GM18870 (cell line): Measurements from ENCODE around the gene SFSWAP.
"Not testable (repeated sequence)": the region's sequence is repeated elsewhere in the genome, so short reads cannot be mapped to it uniquely, and the experiment has no call there.

ENCODE experiments used
- ATAC-seq: cut with Tn5 transposase; IDR thresholded peaks from one replicate; pipeline ENCODE4 v1.9.1; 2021; ENCODE audit warnings: moderate library complexity; ENCODE audit not compliant: unreplicated experiment

Gene SFSWAP

GRCh38 chr12:131806674-131807073 lies 95.8 kb downstream of the SFSWAP start:
- ATAC-seq = no peak

DNA sequence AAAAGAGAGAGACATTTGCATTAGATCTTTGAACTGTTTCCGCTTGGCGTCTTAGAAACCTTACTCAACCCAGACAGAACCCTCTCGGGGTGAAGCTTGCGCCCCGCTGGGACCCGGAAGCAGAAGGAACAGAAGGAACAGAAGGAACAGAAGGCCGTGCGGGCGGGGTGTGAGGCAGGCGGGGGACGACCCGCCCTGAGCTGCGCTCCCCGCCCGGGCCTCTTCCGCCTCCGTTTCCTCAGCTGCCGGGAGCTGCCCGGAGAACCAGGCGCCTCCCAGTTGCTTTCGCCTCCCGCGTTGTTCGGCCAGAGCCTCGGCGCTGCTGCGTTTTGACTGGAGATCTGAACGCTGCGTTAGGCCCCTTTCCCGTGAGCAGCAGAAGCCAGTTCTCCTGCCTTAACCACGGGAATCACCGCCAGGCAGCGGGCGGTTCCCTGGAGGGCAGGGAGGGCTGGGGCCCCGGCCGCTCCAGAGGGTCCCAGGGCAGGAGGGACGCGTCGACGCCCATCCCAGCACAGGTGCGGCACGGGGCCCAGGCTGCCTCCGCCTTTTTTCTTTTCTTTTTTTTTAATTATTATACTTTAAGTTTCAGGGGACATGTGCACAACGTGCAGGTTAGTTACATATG lies 98.0 kb downstream of the SFSWAP start:
- ATAC-seq = no peak

DNA sequence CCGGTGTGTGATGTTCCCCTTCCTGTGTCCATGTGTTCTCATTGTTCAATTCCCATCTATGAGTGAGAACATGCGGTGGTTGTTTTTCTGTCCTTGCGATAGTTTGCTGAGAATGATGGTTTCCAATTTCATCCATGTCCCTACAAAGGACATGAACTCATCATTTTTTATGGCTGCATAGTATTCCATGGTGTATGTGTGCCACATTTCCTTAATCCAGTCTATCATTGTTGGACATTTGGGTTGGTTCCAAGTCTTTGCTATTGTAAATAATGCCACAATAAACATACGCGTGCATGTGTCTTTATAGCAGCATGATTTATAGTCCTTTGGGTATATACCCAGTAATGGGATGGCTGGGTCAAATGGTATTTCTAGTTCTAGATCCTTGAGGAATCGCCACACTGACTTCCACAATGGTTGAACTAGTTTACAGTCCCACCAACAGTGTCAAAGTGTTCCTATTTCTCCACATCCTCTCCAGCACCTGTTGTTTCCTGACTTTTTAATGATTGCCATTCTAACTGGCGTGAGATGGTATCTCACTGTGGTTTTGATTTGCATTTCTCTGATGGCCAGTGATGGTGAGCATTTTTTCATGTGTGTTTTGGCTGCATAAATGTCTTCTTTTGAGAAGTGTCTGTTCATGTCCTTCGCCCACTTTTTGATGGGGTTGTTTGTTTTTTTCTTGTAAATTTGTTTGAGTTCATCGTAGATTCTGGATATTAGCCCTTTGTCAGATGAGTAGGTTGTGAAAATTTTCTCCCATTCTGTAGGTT lies 98.8 kb downstream of the SFSWAP start:
- not testable (repeated sequence) for ATAC-seq

- no peak for ATAC-seq
Measured at GRCh38 chr12:131810726-131811125, 99.8 kb downstream of the SFSWAP start.

GRCh38 chr12:131815131-131815530 lies 104.2 kb downstream of the SFSWAP start:
- ATAC-seq = no peak

DNA sequence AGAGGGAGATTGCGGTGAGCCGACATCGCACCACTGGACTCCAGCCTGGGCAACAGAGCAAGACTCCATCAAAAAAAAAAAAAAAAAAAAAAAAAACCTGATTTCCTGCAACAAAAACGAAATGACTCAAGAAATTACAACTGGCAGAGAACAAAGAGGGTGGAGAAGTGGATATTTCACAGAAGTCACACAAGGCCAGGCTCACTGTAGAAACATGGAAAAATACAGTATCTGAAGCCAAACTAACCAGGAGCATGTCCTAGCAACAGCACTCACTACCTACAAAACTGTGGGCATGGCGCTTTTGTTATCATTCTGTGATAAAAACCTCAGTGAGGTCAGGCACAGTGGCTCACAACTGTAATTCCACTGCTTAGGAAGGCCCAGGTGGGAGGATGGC lies 105.6 kb downstream of the SFSWAP start:
- ATAC-seq = no peak

GRCh38 chr12:131817241-131817640 lies 106.4 kb downstream of the SFSWAP start:
- no peak for ATAC-seq

DNA sequence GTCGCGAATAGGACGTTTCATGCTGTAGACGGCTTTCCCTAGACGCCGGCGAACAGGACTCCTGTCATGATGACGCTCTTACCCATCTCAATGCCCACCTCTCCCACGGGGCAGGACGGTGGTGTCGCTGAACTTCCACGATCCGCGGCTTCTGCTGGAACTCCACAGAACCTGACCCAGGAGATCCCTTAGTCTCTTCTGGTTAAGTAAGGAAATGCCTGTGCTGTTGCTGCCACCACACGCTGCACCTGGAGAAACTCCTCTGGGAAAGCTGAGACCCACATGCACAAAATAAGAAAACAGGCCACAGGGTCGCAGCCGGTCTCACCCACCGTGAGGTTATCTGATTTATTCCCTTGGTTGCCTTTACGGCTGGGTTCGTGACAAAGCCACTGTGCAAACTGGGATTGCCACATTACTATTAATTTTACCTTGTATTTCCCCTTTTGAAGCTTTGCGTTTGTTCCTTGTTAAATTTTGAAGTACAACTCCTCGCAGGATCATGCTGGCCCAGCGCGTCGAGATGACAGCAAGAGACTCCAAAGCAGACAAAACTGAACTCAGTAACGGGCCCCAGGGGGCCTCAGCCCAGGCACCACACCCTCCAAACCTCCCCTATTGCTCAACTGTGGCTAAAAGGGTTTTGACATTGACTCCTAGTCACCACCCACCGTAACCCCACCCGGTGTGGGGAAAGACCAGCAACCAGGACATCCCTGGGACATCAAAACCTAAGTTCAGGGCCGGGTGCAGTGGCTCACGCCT lies 108.1 kb downstream of the SFSWAP start:
- ATAC-seq = no peak

- ATAC-seq = no peak
Measured at GRCh38 chr12:131824450-131824849, 113.6 kb downstream of the SFSWAP start.

DNA sequence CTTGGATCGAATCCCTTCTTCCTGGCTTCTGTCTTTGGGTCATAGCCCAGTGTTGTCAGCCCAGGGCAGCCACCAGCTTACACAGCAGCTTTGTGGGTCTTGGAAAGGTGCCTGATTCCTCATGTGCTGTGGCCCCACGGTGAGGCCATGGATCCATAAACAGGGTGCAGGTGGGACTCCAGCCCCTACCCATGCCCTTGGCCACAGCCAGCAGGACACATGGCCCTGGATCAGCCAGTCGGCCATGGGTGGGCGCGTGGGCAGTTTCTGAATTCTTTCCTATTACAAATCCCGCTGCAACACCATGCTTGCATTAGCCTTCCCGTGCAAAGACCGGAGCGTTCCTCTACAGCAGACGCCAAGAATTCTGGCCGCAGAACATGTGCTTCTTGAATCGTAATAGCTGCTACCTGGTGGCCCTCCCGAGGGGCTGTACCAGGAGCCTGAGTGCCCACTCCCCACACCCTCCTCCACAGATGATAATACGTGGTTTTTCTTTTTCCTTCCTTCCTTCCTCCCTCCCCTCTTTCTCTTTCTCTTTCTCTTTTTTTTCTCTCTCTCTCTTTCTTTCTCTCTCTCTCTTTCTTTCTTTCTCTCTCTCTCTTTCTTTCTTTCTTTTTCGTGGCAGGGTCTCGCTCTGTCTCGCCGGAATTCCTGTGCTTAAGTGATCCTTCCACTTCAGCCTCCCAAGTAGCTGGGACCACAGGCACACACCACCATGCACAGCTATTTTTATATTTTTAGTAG lies 114.4 kb downstream of the SFSWAP start:
- ATAC-seq = no peak

DNA sequence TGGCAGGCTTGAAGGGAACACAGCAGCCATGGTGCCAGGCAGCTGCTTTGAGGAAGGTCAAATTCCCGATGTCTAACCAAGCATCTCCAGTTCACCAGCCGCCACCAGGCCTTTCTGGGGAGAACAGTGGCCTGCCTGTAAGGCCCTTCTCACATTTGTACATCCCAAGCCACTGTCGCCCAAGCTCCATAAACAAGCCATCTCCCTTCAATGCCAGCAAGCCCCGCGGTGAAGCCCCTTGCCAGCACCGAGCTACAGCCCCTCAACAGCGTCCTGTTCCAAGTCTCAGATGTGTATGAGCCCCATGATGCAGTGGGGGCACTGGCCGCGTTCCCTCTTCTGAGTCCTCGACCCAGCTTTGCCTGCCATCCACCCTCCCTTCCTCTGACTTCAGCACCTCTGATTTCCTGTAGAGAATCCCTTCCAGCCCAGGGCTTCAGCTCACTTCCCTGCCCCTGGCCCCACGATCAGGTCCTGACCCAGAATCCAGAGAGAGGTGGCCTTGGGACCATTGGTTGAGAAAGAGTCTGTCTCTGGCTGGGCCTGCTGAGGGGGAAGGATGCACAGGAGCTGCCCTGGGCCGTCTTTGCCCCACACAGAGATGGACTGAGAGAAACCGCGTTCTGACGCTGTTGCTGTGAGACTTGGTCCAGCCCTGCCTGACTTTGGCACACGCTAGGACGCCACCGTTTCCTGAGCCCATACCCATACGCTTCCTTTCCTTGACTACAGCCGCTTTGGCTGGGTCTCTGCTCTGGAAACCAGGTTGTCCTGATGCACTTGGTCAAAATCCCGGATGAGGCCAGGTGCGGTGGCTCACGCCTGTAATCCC lies 115.4 kb downstream of the SFSWAP start:
- no peak for ATAC-seq

DNA sequence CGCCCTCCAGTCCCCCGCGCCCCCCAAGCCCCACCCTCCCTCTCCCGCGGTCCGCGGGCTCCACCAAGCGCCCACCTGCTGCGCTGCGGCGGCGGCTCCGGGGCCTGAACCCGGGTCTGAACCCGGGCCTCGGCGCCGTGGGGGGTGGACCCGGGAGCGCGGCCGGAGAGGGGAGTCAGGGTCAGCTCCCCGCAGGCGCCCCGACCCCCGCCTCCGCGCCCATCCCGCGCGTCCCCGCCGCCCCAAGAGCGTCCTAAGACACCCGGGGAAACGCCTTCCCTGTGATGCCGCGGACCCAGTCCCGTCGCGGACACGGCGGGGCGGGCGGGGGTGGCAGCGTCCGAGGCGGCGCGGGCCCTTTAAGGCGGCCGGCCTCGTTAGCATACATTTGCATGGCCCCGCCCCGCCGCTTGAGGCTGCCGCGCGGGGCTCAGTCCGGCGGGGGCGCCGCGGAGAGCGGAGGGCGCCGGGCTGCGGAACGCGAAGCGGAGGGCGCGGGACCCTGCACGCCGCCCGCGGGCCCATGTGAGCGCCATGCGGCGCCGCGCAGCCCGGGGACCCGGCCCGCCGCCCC lies 117.2 kb downstream of the SFSWAP start, which contains the start of gene MMP17:
TSS of gene MMP17 (plus strand) at position 433 of the 574 bp plus-strand sequence. CDS start at position 535, 102 bp downstream.
- no peak for ATAC-seq

DNA sequence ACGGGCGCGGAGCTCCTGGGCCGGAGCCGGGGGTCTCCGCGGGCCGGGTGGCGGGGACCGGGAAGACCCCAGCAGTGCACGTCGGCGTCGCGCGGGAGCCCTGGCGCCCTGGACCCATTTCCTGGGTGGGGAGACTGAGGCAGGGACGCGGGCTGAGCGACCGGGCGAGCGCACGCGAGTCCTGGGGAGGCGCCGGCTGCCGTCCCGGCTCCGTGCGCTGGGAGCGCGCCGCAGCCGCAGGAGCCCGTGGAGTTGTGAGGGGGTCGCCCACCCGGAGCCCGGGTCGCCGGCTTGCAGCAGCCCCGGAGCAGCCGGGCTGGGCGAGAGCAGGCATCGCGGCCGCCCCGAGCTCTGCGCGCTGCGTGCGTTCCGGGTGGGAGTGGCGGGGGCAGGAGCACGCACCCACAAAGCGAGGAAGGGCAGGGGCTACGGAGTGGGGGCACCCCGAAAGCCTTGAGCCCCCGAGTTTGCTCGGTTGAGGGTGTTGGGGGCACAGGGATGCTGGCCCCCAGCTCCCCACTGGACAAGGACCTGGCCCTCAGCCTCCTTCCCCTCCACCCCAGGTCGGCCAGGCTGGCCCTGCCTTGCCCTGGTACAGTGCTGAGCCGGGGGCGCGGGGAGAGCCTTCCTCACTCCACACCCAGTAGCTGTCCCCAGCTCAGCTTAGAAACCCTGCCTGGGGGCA lies 117.9 kb downstream of the SFSWAP start:
- ATAC-seq = no peak

DNA sequence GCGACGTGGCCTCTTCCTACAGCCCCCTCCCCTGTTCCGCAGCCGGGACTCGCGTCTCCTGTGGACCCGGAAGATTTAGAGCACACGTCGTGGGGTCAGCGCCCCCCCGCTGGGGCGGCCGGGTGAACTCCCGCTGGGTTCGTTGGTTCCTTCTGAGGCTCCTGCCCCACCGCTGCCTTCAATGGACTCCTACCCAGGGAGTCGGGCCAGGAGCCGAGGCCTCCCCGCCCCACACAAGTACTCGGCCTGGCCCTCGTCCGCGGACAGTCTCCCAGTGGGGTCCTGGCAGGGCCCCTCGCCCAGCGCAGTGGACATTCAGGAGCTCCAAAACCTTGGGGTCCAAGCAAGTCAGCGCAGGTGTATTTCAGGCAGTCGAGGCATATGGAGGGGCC lies 118.5 kb downstream of the SFSWAP start:
- ATAC-seq = no peak

DNA sequence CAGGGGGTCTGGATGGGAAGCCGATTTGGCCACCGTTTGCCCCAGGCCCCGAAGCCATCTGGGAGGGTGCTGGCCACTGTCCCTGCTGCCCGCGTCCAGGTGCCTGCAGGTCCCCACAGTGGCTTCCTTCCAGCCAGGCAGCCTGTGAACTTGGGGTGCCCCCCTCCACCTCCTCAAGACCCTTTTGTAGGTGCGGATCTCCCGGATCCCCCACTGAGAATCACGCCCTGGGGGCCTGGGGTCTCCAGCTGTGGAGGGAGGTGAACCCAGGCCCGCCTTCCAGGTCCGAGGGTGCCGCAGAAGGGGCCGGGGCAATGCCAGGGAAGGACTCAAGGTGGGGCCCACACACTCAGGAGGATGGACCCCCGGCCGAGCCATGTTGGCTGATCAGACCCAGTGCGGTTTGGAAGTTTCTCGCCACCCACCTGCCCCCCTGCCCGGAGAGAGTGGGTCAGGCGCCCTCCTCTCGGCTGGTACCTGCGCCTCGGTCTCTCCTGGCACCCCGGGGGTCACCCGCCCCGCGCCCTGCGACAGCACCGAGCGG lies 119.0 kb downstream of the SFSWAP start:
- no peak for ATAC-seq

DNA sequence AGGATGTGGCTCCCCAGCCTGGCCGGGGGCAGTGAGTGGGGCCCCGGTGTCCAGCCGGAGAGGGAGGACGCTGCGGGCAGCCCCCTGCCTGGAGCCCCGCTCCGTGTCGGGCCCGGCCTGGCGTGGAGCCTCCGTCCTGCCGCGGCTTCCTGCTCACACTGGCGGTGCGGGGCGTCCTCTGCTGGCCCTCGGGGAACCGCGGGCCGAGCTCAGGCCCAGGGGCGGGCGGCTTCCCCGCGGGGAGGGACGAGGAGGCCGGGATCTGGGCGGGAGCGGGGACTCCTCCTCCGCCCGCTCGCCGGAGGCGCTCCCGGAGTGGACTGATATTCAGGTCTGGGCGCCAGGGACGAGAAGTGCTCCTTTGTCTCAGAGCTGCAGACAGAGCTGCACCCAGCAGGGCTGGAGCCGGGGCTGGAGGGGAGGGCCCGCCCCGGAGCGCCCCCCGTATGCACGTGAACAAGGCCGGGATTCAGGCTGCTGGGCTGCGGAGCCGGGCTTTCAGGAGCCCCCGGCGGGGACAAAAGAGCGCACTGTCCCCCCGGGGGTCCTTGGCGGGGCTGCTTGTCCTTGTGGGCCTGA lies 119.5 kb downstream of the SFSWAP start:
- no peak for ATAC-seq

DNA sequence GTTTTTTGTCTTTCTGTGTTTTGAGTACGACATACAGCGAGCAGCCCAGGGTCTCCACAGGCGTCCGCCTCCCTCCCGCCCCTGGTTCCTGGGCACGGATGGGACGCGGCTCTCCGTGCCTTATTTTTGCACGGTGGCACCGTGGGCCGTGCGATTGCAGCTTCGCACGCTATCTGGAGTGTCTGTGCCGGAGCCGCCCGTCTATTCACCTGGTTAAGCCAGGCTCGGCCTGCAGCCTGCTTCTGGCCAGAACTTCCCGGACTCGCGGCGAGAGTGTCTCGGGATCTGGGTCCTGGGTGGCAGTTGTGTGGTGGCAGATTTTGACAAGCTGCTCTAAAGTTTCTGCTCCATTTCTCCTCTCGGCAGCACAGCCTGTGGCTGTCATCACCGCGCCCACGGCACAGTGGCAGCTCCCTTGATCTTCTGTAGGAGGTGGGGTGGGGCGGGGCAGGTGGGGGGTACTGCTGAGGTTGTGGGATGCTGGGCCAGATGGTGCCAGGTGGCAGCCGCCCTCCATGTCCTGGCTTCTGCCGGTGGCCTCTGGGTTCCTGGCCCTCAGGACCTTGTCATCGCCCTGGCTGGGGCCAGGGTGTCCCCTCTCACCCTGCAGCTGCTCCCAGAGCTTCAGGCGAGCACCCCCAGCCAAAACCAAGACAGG lies 120.2 kb downstream of the SFSWAP start:
- no peak for ATAC-seq

DNA sequence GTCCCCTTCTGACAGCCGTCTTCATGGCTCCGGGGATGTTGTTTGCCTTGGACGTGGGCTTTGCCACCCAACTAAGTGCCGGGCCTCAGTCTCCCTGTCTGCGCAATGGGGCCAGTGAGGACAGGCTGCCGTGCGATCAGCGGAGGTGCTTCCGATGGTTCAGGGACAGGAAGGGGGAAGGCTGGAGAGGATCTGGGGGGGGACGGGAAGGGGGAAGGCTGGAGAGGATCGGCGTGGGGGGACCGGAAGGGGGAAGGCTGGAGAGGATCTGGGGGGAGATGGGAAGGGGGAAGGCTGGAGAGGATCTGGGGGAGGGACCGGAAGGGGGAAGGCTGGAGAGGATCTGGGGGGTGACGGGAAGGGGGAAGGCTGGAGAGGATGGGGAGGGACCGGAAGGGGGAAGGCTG lies 120.7 kb downstream of the SFSWAP start:
- ATAC-seq = no peak
